IPS DF 6.9 (cell line): Measurements from ENCODE around the gene AMPD3.

Experiments
- DNase-seq: peaks from one replicate; pipeline ENCODE4 v3.0.0-alpha.2; 2013; ENCODE audit warnings: low read depth, low spot score
- H3K27ac ChIP-seq: one replicate; pipeline ENCODE4 v1.5.1; 2013; ENCODE audit warnings: low read length, control low read depth
- H3K27me3 ChIP-seq: 2 replicates; pipeline ENCODE4 v1.6.1; 2013; ENCODE audit warnings: mild to moderate bottlenecking, low read length; ENCODE audit not compliant: control insufficient read depth, insufficient read depth
- H3K36me3 ChIP-seq: 2 replicates; pipeline ENCODE4 v1.6.1; 2013; ENCODE audit warnings: low read length; ENCODE audit not compliant: control insufficient read depth, insufficient read depth
- H3K4me1 ChIP-seq: 2 replicates; pipeline ENCODE4 v1.6.1; 2013; ENCODE audit warnings: low read length; ENCODE audit not compliant: control insufficient read depth, insufficient read depth
- H3K4me3 ChIP-seq: 2 replicates; pipeline ENCODE4 v1.5.1; 2013; ENCODE audit warnings: mild to moderate bottlenecking, low read length
- H3K9me3 ChIP-seq: 2 replicates; pipeline ENCODE4 v1.6.1; 2013; ENCODE audit warnings: low read length, inconsistent platforms; ENCODE audit not compliant: control insufficient read depth, insufficient read depth
- WGBS: extraction: QIAGEN DNeasy Blood & Tissue Kit; methylation state at CpG from one replicate; pipeline ENCODE4 v1.1.7; 2013; ENCODE audit warnings: mixed read lengths, missing lambda C conversion rate; ENCODE audit not compliant: insufficient read length, insufficient coverage; 5-methylcytosine and 5-hydroxymethylcytosine counted together

AMPD3 gene

DNA sequence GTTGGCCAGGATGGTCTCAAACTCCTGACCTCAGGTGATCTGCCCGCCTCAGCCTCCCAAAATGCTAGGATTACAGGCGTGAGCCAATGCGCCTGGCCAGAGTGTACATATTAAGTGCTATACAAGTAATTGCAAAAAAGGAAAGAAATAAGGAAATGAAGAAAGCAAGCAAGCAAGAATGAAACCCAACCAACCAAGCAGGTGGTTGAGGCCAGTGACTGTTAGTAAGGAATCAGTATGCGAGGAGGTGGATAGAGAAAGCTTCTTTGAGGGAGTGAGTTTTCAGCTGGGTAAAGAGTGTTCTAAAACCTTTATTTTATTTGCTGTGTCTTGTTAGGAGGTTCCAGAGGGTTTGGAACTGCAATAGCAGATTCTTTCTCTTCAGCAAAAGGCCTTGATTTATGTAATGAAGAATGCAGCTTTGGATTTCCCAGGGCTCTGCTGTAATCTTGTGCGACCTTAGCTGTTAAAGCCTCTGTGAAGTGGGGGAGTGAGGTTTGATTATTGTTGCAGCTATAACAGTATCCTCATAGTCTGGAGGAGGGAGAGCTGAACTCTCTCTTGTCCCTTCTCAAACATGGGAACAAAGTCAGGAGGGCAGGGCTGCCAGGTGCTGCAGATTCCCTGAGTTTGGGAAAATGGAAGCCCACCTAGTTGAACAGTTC is 5.7 kb downstream of the AMPD3 start:
- 0 out of 2 replicates have a peak, but pooled peaks cover 2% of the 10 kb centered on the region for H3K4me1 ChIP-seq
- no peak for DNase-seq

DNA sequence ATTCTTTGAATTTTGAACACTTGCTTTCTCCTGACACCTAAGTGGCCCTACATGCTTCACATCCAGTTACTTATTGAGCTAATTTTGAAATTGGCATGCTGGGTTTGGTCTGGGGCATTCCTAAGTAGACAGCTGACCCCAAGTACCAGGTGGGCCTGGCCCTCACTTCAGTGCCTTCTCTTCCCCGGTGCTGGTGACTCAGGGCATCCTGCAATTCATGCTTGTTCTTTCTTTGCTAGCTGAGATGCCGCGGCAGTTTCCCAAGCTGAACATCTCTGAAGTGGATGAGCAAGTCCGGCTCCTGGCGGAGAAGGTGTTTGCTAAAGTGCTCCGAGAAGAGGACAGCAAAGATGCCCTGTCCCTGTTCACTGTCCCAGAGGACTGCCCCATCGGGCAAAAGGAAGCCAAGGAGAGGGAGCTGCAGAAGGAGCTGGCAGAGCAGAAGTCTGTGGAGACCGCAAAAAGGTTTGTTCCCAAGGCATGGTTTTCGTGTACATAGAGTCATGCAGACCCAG is 6.3 kb downstream of the AMPD3 start:
- H3K9me3 ChIP-seq, result no peaks in the 10 kb centered on the region
- no peaks in the 10 kb centered on the region for H3K36me3 ChIP-seq
- no peaks in the 10 kb centered on the region for H3K27me3 ChIP-seq
- WGBS, result no CpG with 5 or more reads among the region's 9 CpGs
- no peak overlapping the region for H3K4me3 ChIP-seq
- H3K4me1 ChIP-seq, result 0 out of 2 replicates have a peak, but pooled peaks cover 2% of the 10 kb centered on the region
- DNase-seq, result no peak
- H3K27ac ChIP-seq, result no peak overlapping the region

More for the DNA sequence above, 5.7 kb downstream of the AMPD3 start:
- H3K27me3 ChIP-seq, result no peaks in the 10 kb centered on the region
- no CpG with 5 or more reads among the region's 5 CpGs for WGBS
- no peaks in the 10 kb centered on the region for H3K36me3 ChIP-seq
- no peak overlapping the region for H3K27ac ChIP-seq
- no peak overlapping the region for H3K4me3 ChIP-seq
- no peaks in the 10 kb centered on the region for H3K9me3 ChIP-seq

DNA sequence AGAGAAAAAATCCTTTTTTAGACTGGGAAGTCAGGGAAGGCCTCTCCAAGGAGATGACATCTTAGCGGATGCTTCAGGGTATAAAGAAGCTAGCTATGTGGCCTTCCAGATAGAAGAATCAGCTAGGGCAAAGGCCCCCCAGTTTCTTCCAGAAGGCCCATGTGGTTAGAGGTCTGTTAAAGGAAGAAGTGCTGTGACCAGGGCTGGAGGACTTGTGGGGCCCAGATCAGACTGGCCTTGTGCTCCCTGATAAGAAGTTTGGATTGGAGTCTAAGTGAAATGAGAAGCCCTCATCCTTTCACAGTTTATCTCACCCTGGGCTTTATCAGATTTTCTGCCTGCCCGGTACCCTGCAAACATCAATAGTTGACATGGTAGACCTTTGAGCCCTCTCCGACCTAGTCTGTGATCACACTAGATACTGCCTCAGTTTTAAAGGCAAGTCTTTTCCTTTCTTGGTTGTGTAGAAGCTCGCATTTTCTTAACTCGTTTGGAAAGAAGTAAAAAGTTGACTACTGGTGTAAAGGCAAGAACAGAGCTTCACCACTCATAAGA is 7.8 kb downstream of the AMPD3 start:
- WGBS, result no CpG with 5 or more reads among the region's 5 CpGs
- Histone ChIP-seq H3K36me3 (no peaks in the 10 kb centered on the region), H3K4me1 (no peaks in the 10 kb centered on the region), H3K27me3 (no peaks in the 10 kb centered on the region), H3K9me3 (no peaks in the 10 kb centered on the region), H3K27ac (no peak overlapping the region), H3K4me3 (no peak overlapping the region)
- no peak for DNase-seq

DNA sequence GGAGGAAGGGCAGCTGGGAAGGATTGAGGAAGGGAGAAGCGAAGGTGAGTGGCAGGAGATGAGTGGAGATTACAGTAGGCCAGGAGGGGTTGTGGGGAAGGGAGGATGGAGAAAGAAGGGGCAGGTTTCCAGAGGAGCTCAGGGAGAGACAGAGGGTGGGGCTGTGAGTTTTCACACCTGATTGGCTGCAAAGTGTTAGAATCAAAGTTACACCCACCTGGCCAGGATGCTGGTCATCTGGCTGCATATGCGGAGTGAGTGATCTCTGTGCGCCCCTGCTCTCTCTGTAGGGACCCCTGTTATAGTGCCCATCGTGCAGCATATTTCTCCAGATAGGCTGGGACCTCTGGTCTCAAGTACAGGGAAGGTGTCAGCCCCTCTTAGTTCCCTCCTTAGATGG is 18.3 kb downstream of the AMPD3 start:
- H3K4me1 ChIP-seq, result no peaks in the 10 kb centered on the region
- no peak overlapping the region for H3K27ac ChIP-seq
- no peak overlapping the region for H3K4me3 ChIP-seq
- no peaks in the 10 kb centered on the region for H3K36me3 ChIP-seq
- no peak for DNase-seq
- WGBS, result 100% methylated on average over 1 of the region's 4 CpGs
- H3K27me3 ChIP-seq, result no peaks in the 10 kb centered on the region
- no peaks in the 10 kb centered on the region for H3K9me3 ChIP-seq

DNA sequence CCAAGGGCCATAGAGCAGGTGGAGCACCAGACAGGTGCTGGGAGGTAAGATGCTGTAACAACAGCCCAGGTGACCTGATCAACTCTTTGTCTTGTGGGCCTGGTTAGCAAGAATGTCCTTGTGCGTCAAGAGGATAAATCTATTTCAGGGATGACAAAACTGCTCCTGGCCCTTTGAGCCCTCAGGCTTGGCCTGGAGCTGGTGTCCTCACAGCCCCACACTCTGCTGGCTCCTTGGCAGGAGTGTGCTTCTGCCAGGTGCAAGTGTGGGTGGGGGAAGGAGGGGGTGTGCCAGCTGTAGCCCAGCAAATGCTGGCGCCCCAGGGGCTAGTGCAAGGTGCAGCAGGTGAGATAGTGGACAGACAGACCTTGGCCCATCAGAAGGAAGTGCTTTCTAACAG is 19.5 kb downstream of the AMPD3 start:
- Histone ChIP-seq H3K27ac (no peak overlapping the region), H3K4me1 (no peaks in the 10 kb centered on the region), H3K9me3 (no peaks in the 10 kb centered on the region), H3K27me3 (no peaks in the 10 kb centered on the region), H3K4me3 (no peak overlapping the region), H3K36me3 (no peaks in the 10 kb centered on the region)
- no peak for DNase-seq
- WGBS, result no CpG with 5 or more reads among the region's 2 CpGs

DNA sequence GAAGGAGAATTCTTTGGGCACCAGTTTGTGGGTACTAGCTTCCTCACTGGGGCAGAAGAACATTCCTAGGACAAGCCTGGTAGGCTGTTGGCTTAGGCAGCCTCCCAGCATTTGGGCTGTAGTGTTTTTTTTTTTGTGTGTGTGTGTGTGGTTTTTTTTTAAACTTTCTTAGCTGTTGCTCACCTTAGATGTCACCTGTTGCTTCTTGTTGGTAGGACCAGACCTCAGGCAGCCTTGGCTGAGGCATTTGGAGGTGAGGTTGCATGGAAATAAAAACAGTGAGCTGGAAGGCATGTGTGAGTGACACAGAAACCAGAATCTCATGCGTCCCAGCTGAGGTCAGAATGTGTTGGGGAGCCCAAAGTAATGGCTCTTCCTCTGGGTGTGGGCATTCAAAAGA is 21.3 kb downstream of the AMPD3 start:
- Histone ChIP-seq H3K27me3 (no peaks in the 10 kb centered on the region), H3K4me3 (no peak overlapping the region), H3K27ac (no peak overlapping the region), H3K4me1 (no peaks in the 10 kb centered on the region), H3K9me3 (no peaks in the 10 kb centered on the region), H3K36me3 (no peaks in the 10 kb centered on the region)
- no peak for DNase-seq
- WGBS, result no CpG with 5 or more reads among the region's 1 CpG

DNA sequence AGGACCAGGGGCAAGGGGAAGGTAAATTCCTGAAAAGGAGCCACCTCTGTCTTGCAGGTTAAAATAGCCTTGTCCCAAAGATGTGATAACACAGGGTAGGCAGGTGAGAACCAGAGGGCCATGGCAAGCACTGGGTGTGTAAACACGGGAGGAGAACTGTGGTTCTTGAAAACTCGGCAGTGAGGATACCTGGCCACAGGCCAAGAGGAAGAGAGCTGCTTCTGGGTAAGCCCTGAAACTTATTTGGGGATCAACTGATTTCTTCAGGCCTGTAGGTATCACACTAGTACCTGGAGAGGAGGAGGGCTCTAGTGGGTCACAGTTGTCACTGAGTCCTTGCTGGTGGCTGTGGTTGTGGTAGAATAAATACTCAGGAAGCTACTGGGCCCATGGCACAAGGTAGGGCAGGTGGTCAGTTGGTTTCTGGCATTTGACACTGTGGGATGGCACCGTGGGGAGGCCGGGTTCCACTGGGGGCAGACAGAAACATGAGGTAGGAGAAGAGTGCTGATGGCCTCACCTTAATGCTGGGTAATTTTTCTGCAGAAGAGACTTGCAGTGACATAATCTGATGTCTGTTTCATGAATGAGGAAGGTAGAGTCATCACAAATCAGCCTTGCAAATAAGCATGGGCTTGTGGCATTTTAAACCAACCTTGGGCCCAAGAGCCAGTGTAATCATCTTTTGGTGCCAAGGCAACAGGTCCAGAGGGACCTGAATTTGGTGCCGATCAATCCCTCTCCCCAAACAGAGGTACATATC is 22.0 kb downstream of the AMPD3 start:
- H3K9me3 ChIP-seq, result no peaks in the 10 kb centered on the region
- DNase-seq, result no peak
- H3K4me3 ChIP-seq, result no peak overlapping the region
- no peaks in the 10 kb centered on the region for H3K36me3 ChIP-seq
- no peaks in the 10 kb centered on the region for H3K27me3 ChIP-seq
- H3K4me1 ChIP-seq, result no peaks in the 10 kb centered on the region
- WGBS, result no CpG with 5 or more reads among the region's 5 CpGs
- H3K27ac ChIP-seq, result no peak overlapping the region

DNA sequence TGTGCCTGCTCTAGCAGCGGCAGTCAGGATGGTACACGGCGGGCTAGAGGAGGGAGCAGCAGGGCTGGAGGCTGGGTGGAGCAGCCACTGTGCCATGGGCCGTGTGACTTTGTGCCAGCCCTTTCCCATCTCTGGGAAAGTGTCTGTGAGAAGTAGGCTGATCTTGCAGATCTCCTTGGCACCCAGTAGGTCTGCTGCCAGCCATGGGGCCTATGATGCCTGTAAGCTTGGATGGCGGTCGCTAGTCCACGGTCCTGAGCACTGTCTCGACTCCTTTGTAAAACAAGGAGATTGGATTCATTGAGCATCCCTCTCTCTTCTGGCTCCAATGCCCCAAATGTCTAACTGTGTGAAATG is 22.6 kb downstream of the AMPD3 start:
- no CpG with 5 or more reads among the region's 8 CpGs for WGBS
- Histone ChIP-seq H3K27ac (no peak overlapping the region), H3K4me3 (no peak overlapping the region), H3K27me3 (no peaks in the 10 kb centered on the region), H3K9me3 (no peaks in the 10 kb centered on the region), H3K36me3 (no peaks in the 10 kb centered on the region), H3K4me1 (no peaks in the 10 kb centered on the region)
- no peak for DNase-seq

DNA sequence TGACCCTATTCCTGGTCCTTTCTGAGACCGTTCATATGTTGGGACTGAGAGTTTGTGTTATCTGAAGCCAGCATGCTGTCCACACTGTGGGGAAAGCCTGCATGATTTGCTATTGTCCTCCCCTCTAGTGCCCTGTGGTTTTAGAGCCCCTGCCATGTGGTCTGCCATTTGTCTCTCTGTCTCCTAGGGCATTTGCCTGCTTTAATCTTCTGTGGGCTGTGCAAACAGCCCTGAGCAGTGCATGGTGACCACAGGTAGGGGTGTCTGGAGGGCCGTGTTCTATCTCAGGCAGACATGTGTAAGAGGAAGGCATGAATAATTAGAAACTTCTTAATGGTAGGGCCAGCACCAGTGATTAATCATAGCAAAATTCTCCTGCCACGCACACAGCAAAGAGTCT is 23.0 kb downstream of the AMPD3 start:
- Histone ChIP-seq H3K27ac (no peak overlapping the region), H3K4me3 (no peak overlapping the region), H3K4me1 (no peaks in the 10 kb centered on the region), H3K36me3 (no peaks in the 10 kb centered on the region), H3K9me3 (no peaks in the 10 kb centered on the region), H3K27me3 (no peaks in the 10 kb centered on the region)
- DNase-seq, result no peak
- WGBS, result no CpG with 5 or more reads among the region's 3 CpGs

DNA sequence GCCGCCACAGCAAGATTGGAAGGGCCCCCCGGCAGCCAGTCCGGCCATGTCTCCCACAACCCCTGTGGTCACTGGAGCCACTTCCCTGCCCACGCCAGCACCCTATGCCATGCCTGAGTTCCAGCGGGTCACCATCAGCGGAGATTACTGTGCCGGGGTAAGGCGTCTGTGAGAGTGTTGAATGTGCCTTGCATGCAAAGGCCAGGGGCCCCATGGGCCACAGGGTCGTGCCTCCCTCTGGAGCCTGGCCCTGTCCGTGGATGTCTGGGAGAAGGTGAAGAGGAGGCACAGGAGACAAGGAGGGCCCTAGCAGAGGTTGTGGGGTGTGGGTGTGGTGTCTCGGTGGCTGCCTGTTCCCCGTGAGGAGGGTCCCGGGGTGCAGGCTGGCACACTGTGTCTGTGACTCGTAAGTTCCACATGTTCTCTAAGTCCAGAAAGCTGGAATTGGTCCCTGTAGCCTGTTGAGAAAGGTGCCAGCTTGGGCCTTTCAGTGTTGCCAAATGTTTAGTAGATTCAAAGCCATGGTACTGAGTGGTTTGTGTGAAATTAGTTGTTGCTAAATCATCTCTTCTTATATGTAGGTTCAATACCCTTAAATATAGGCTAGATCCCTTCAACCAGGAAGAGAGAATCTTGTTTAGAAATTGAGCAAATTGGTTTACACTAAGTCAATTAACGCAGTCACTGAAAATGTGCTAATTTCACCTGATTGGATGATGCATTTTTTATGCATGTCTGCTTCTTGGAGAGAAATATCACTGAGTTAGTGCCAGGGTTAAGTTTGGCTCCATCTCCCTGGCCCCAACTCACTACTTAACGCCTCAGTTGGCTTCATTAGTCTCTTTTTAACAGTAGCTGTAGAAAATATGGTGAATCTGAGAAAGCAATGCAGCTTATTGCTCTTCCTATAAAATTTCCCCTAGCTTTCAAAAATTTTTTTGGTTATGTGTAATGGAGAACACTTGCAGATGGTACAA is 23.8 kb downstream of the AMPD3 start:
- no peak overlapping the region for H3K27ac ChIP-seq
- H3K36me3 ChIP-seq, result no peaks in the 10 kb centered on the region
- no peaks in the 10 kb centered on the region for H3K4me1 ChIP-seq

More for the DNA sequence above, 23.8 kb downstream of the AMPD3 start:
- Histone ChIP-seq H3K4me3 (no peak overlapping the region), H3K27me3 (no peaks in the 10 kb centered on the region), H3K9me3 (no peaks in the 10 kb centered on the region)
- DNase-seq, result no peak
- no CpG with 5 or more reads among the region's 16 CpGs for WGBS
